GM18951 (cell line): Measurements from ENCODE around the gene OBSL1.

ENCODE experiments used
- POLR2A ChIP-seq: IDR thresholded peaks from 4 replicates; pipeline ENCODE4 v1.6.1; 2011; ENCODE audit warnings: mild to moderate bottlenecking; ENCODE audit not compliant: insufficient read length, insufficient read depth; ENCODE audit errors: extremely low read depth
- in situ Hi-C: fragments of 300-500 bp; cut with MboI; formaldehyde crosslinking; loops from one replicate; pipeline ENCODE4 v1.12.0; 2022; ENCODE audit warnings: low sequenced_read_pairs, mixed read lengths, inconsistent platforms; ENCODE audit not compliant: unreplicated experiment

Gene OBSL1

DNA sequence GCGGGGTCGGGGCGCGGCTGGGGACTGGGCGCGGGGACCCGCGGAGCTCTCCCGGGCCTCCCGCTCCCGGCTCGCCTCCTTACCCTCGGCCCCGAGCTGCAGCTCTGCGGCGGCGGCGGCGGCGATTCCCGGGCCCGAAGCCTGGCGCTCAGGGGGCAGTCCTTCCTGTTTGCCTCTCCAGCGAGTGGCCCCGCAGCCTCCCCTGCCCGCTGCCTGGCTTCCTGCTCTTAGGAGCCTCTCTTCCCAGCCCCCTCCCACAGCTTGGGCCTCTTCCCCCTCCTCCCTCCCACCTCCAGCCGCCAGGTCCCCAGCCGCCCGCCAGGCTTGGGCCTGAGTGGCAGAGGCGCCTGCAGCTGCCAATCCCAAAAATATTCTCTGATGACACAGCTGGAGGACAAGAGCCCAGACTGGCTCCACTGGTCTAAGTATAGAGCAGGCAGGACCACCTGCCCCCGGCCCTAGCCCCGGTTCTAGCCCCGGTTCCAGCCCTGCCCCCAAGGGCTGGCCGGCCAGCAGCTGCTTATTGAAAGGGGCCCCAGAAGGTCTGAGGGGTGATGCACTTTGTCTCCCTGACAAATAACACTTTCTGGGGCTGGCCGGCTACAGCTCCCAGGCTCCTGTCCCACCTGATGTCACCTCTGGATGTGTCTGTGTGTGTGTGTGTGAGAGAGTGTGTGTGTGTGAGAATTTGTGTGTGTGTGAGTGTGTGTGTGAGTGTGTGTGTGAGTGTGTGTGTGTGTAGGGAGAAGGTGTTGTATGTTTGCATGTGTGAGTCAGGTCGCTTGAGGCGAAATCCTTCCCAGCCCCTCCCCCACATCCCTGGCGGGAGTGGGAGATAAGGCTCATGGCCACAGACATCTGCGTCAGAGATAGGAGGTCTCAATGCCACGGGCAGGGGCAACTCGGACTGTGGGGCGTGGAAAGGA lies at the start of gene OBSL1:
Gene OBSL1 (minus strand): TSS at position 229 of the 926 bp plus-strand sequence. CDS start 307 bp downstream, outside the sequence.
- in situ Hi-C loops: no loop called here
- TF ChIP-seq POLR2A: no peak

DNA sequence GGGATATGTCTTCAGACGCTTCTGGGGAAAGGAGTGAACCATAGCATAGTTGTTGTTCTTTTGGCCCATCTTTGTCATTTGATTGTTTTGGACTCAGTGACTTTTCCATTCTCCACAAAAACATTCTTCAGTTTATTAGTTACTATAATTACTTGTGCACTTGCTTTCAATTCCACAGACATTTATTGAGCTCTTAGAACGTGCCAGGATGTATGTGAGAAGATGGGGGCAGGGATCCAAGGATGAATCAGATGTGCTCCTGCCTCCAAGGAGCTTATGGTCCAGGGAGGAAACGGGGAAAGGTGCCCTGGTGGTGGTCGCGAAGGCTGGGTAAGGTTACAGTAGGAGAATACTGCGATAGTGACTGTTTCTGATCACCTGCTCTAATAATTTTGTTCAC lies 49.2 kb upstream of the OBSL1 start:
- no peak for TF ChIP-seq POLR2A
- in situ Hi-C loops: no loop called here

DNA sequence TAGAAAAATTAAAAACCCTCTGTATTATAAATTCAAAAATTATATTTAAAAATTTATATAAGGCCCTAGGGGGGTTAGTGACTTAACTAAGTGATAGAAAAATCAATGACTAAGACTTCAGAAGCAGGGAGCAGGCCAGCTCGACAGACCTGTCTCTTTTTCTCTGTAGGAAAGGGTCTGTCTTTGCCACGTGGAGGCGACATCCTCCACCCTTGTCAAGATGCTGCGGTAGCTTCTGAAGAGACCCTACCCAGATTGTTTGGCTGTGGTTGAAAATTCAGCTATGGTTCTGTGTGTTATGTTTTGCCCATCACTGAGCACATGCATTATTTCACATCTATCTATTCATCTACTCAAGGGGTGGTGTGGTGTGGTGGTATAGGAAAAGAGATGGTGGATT lies 47.9 kb upstream of the OBSL1 start:
- TF ChIP-seq POLR2A: no peak
- in situ Hi-C loops: no loop called here

DNA sequence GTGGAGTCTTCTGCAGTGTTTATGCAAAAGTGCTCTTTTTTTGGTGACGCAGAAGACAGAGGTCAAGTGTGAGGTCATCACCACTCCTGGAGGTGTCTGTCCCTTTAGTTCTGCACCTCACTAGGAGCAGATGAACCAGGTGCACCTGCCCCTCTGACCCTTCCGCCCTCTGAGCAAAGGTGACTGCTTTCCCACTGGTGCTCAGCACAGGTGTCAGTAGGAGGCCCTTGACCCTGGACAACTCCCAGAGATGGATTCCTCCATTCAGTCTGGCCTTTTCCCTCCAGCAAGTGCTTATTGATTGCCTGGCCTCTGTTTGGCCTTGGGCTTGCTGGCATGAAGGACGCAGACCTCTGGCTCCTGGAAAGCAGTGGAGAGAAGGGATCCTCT lies 47.4 kb upstream of the OBSL1 start:
- in situ Hi-C loops: no loop called here
- no peak for TF ChIP-seq POLR2A

DNA sequence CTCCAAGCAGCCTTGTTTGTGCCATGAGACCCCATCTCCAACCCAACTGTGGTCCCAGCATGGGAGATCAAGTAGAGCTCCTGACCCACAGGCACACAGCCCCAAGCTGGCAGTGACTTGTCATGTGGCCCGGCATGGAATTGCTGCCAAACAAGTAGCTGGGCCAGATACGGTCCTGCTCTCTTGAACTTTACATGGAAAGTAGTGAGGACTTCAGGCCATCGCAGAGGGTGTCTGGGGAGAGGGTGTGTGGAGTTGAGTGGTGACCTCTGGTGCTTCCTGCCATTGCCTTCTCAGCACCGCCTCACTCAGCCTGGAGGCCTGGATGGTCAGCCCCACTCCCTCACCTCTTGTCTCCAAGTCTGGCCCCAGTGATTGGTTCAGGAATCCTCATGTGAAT lies 45.2 kb upstream of the OBSL1 start:
- TF ChIP-seq POLR2A: no peak
- in situ Hi-C loops: no loop called here

DNA sequence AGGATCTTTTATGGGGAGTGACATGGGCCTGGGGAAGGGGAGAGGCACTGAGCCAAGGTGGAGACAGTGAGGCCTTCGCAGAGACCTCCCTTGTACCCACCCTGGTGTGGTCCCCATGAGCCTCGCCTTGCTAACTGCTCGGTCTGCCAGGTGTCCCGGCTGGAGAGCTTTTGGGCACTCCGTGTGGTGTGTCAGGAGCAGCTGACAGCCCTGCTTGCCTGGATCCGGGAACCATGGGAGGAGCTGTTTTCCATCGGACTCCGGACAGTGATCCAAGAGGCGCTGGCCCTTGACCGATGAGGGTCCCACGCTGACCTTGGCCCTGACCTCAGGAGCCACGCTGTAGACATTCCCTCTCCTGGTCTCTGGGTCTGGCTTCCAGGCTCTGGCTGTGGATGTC lies 44.6 kb upstream of the OBSL1 start:
- TF ChIP-seq POLR2A: no peak
- in situ Hi-C loops: no loop called here

DNA sequence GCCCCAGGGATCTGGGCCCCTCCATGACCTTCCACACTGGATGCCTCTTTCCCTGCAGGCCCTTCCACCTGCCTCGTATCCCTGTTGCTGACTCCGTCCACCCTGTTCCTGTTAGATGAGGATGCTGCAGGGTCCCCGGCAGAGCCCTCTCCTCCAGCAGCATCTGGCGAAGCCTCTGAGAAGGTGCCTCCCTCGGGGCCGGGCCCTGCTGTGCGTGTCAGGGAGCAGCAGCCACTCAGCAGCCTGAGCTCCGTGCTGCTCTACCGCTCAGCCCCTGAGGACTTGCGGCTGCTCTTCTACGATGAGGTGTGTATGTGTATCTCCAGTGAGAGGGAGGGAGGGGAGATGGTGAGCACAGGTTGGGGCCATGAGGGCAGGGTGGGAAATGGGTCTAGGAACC lies 43.7 kb upstream of the OBSL1 start:
- TF ChIP-seq POLR2A: no peak
- in situ Hi-C loops: no loop called here

DNA sequence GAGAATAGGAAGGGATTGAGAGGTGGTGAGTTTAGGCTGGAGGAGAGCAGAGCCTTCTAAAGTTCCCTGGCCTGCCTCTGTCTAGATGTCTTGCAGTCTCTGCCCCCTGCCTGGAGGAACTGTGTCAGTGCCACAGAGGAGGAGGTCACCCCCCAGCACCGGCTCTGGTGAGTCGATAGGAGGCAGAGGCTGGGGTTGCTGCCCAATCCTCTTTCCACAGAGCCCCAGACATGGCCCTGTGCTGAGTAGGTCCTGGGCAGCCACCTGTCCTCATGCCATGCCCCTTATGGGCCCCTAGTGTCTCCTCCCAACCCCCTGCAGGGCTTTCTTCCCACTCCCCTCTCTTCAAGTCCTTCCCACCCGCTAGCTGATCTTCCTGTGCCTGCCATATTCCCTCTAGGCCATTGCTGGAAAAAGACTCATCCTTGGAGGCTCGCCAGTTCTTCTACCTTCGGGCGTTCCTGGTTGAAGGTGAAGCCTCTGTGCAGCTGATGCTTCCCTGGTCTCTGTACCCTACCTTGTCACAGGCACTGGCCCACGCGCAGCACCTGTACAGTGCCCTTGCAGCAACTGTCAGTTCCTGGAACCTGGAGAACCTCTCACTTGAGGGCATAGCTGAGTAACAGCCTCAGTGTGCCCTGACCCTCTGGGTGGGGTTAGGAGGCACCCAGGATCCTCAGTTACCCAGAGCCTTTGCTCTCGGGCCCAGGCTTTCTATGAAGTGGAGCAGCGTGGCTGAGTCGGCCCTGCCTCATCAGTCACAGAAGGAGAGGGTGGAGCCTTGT lies 42.9 kb upstream of the OBSL1 start:
- in situ Hi-C loops: no loop called here
- TF ChIP-seq POLR2A: no peak

DNA sequence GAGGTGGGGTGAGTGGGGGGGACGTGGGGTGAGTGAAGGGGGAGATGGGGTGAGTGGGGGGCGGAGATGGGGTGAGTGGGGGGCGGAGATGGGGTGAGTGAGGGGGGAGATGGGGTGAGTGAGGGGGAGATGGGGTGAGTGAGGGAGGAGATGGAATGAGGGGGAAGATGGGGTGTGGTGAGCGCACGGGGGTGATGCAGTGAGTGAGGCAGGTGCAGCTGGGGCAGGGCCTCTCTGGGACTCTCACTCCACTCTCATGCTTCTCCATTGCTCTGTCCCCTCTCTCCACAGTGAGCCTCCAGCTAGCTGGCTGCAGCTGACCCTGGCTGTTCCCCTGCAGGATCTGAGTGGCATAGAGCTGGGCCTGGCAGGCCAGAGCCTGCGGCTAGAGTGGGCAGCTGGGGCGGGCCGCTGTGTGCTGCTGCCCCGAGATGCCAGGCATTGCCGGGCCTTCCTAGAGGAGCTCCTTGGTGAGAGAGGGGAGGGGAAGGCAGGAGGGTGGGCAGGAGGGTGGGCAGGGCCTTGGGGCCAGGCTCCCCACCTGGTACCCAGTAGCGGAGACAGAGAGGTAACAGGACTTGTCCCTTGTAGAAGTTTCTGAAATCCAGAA lies 42.2 kb upstream of the OBSL1 start:
- TF ChIP-seq POLR2A: no peak
- in situ Hi-C loops: no loop called here

DNA sequence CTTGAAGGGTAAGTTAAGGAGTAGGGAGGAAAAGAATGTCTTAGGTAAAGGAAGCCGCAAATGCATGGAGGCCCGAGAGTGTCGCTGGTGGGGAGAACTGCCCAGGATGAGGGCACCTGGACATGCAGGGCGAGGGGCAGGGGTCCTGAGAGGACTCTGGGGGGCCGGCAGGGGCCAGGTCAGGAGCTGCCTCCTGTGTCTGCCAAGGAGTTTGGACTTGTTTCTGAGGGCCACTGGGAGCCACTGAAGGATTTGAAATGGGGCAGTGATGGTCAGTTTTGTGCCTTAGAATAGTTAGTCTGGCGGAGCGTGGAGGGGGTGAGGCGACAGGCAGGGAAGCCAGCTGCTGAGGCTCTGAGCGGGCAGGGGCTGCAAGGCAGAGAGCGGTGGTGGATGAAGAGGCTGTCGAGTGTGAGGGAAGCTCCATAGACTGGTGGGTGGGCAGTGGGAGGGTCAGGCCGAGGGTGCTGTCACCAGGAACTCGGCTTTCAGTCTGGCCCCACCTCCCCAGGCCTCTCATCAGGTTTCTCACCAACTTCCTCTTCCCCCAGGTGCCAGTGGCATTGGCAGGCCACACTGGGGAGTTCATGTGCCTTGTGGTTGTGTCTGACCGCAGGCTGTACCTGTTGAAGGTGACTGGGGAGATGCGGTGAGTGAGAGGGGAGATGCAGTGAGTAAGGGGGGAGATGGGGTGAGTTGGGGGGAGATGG lies 41.4 kb upstream of the OBSL1 start:
- no peak for TF ChIP-seq POLR2A
- in situ Hi-C loops: no loop called here

DNA sequence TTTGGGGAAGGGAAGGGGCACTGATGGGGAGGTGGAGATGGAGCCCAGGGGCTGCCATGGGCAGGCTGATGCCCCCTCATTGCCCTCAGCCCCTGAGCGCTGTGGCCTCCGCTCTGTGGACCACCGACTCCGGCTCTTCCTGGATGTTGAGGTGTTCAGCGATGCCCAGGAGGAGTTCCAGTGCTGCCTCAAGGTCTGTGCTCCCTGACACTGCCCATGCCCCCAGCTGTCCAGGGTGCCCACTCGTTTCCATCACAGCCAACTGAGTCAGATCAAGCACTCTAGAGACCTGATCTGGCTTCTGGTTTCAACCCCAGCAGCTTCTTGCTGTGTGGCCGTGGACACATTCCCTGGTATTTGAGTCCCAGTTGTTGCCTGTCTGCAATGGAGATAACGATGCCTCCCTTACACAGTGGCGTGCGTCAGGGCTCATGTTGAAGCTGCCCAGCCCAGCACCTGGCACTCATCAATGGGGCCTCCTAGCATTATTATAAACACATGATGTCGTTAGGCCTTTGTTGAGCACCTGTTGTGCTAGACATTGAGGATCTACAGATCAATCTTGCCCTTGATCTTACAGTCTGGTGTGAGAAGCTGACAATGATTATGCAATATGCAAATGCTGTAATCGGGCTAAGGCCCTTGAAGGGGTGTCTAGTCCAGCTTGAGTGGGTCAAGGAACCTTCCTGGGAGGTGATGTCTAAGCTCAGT lies 40.7 kb upstream of the OBSL1 start:
- no peak for TF ChIP-seq POLR2A
- in situ Hi-C loops: no loop called here

DNA sequence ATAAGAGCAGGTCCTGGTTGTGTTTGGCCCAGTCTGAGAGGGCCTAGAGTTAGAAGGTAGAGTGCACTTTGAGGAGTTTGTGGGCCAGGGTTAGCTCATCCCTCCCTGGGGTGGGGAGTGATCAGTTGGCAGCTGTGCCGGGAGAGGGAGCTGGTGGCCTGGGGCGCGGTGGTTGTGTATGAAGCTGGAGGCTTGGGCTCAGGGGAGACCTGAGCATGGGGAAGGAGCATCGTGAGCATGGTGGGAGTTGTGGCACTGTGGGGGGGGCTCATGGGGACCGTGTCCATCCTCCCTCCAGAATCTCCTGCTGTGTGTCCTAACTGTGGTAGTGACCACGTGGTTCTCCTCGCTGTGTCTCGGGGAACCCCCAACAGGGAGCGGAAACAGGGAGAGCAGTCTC lies 40.0 kb upstream of the OBSL1 start:
- TF ChIP-seq POLR2A: no peak

DNA sequence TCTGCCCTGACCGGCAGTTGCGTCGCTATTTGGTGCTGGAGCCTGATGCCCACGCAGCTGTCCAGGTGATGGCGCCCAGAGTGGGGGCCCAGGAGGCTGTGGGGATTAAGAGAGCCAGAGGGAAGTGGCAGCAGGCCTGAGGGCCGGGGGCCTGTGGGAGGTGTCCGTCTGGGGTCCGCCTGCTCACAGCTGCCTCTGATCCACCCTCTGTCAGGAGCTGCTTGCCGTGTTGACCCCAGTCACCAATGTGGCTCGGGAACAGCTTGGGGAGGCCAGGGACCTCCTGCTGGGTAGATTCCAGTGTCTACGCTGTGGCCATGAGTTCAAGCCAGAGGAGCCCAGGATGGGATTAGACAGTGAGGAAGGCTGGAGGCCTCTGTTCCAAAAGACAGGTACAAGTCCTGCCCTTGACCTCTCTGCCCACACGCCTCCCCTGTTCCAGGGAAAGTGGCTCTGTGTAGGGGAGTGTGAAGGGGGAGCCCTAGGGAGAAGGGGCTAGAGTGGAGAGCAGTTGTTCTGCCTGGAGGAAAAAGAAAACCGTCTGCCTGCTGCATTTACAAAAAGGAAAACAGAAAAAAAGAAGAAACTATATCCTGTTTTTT lies 37.9 kb upstream of the OBSL1 start:
- in situ Hi-C loops: no loop called here

More for the DNA sequence above, 40.0 kb upstream of the OBSL1 start:
- in situ Hi-C loops: no loop called here

More for the DNA sequence above, 37.9 kb upstream of the OBSL1 start:
- no peak for TF ChIP-seq POLR2A
